Kidney (tissue), 14 donors: ENCODE data around the gene C11orf91. TPM values are rescaled to one million over a fixed set of nuclear protein-coding genes. Genes with fewer than 3 reads are reported as not detected.

Experiments used
- DNase-seq, 5 donors: peaks; one replicate each; pipeline ENCODE4 v3.0.0-alpha.2; 2013 to 2020
- FAIRE-seq: peaks from 2 replicates; lab custom pipeline; 2012; peaks lifted over from hg19 to GRCh38; lab: Jason Lieb, UNC
- H3K27ac ChIP-seq, 2 donors: one replicate each; pipeline ENCODE4 v1.7.0; 2013; ENCODE audit warnings: low read depth in 2 of 2, low read length in 2 of 2, inconsistent platforms in 1 of 2
- H3K27me3 ChIP-seq: one replicate; pipeline ENCODE4 v1.7.1; 2013; ENCODE audit warnings: low read length, inconsistent platforms; ENCODE audit not compliant: control insufficient read depth, insufficient read depth
- H3K36me3 ChIP-seq, 3 donors: one replicate each; pipeline versions ENCODE4 v1.7.0 to v1.7.1; 2013; ENCODE audit warnings: low read length in 3 of 3, control low read depth in 1 of 3, inconsistent platforms in 1 of 3; ENCODE audit not compliant: insufficient read depth in 3 of 3, control insufficient read depth in 2 of 3
- H3K4me1 ChIP-seq, 3 donors: one replicate each; pipeline versions ENCODE4 v1.7.0 to v1.7.1; 2013; ENCODE audit warnings: low read length in 3 of 3, inconsistent platforms in 1 of 3, low read depth in 1 of 3; ENCODE audit not compliant: control insufficient read depth in 2 of 3, insufficient read depth in 2 of 3
- H3K4me3 ChIP-seq, 3 donors: one replicate each; pipeline versions ENCODE4 v1.7.0 to v1.8.1; 2013; ENCODE audit warnings: low read length in 3 of 3, control low read depth in 1 of 3, inconsistent platforms in 1 of 3
- H3K9ac ChIP-seq, 3 donors: one replicate each; pipeline versions ENCODE4 v1.7.0 to v1.7.1; 2013; ENCODE audit warnings: low read length in 3 of 3, control low read depth in 1 of 3, inconsistent platforms in 1 of 3
- H3K9me3 ChIP-seq, 3 donors: one replicate each; pipeline versions ENCODE4 v1.7.0 to v1.7.1; 2013; ENCODE audit warnings: low read length in 3 of 3, control low read depth in 1 of 3, inconsistent platforms in 1 of 3; ENCODE audit not compliant: control insufficient read depth in 2 of 3, insufficient read depth in 1 of 3
- CTCF ChIP-seq: IDR thresholded peaks from 3 replicates; pipeline ENCODE4 v1.5.1; 2012; ENCODE audit warnings: mild to moderate bottlenecking, moderate library complexity, borderline replicate concordance; ENCODE audit not compliant: insufficient read depth; ENCODE audit errors: extremely low read depth
- intact Hi-C: fragments of 100-400 bp; cut with DNase I; formaldehyde crosslinking; loops from one replicate; pipeline ENCODE4 v1.11.1; 2022
- polyA plus RNA-seq: library from polyadenylated mRNA; stranded (reverse); fragments of 350-450 nt; fragmentation: Illumina TruSeq; extraction: RNeasy Lipid Tissue Mini Kit (QIAGEN cat#74804); gene quantifications from one replicate; pipeline ENCODE4 v1.2.3, GENCODE V29; 2014; ENCODE audit warnings: low read depth, low replicate concordance; ENCODE audit not compliant: insufficient read depth
- total RNA-seq: library from RNA; stranded (reverse); fragmentation: NEBNext Ultra II Directional; extraction: Animal tissue kit (Norgen Biotek cat#: 25700); gene quantifications from one replicate; pipeline ENCODE4 v1.2.1, GENCODE V29; 2021
- donor health status: control.
- donor health status: control.
- donor health status: control.
- donor health status: control.
- donor health status: control.
- donor health status: DM: yes; HTN: yes; CAD: no.
- donor health status: Normal renal cell carcinoma (clear cell type).

Gene C11orf91
- total and polyA plus RNA-seq, 2 donors from 2014 or later = not detected

GRCh38 chr11:33667819-33668467 lies 32.7 kb downstream of the C11orf91 start:
- TF ChIP-seq CTCF = no peak
- H3K4me3 ChIP-seq = no peak overlapping the region
- FAIRE-seq (no peak), DNase-seq (no peak)
- no peak overlapping the region for H3K27ac ChIP-seq
- no peaks in the 10 kb centered on the region for H3K4me1 ChIP-seq
- no peaks in the 10 kb centered on the region for H3K27me3 ChIP-seq
- no peak overlapping the region for H3K9ac ChIP-seq
- no peaks in the 10 kb centered on the region for H3K36me3 ChIP-seq
- intact Hi-C loops = no loop called here
- no peaks in the 10 kb centered on the region for H3K9me3 ChIP-seq

- H3K27ac ChIP-seq = no peak overlapping the region
- H3K9ac ChIP-seq = no peak overlapping the region
- H3K4me1 ChIP-seq = no peaks in the 10 kb centered on the region
- no peaks in the 10 kb centered on the region for H3K36me3 ChIP-seq
- no peak overlapping the region for H3K4me3 ChIP-seq
- H3K27me3 ChIP-seq = no peaks in the 10 kb centered on the region
- FAIRE-seq (no peak), DNase-seq (no peak)
- no peaks in the 10 kb centered on the region for H3K9me3 ChIP-seq
- no peak for TF ChIP-seq CTCF
- intact Hi-C loops = no loop called here
Observed at GRCh38 chr11:33665350-33666106, 35.1 kb downstream of the C11orf91 start.

GRCh38 chr11:33664827-33665226 lies 35.8 kb downstream of the C11orf91 start:
- H3K27me3 ChIP-seq = no peaks in the 10 kb centered on the region
- no peaks in the 10 kb centered on the region for H3K9me3 ChIP-seq
- no peak overlapping the region for H3K27ac ChIP-seq
- FAIRE-seq (no peak), DNase-seq (no peak)
- no peak for TF ChIP-seq CTCF
- no peak overlapping the region for H3K4me3 ChIP-seq
- no peaks in the 10 kb centered on the region for H3K4me1 ChIP-seq
- H3K36me3 ChIP-seq = no peaks in the 10 kb centered on the region
- intact Hi-C loops = no loop called here
- no peak overlapping the region for H3K9ac ChIP-seq
